Endothelial cell of umbilical vein (primary cell): ENCODE measurements around the gene CBX6. TPM values are rescaled to one million over a fixed set of nuclear protein-coding genes. Genes with fewer than 3 reads are reported as not detected.

Experiments
- BruUV-seq: library from RNA; stranded (reverse); fragments of 400-500 nt; replicated peaks from 2 replicates; lab custom pipeline; 2021; lab: Mats Ljungman, UMichigan
- CTCF ChIA-PET: fragments of 300-600, 350-600 bp; sonication (Branson Sonifier 250); formaldehyde crosslinking; loops from one replicate; lab custom pipeline; 2021; ENCODE audit warnings: antibody characterized with exemption, inconsistent platforms; lab: Charles Lee
- POLR2A ChIA-PET: fragments of 300-600, 350-600 bp; sonication (Branson Sonifier 250); formaldehyde crosslinking; loops from one replicate; lab custom pipeline; 2021; ENCODE audit warnings: antibody characterized with exemption, inconsistent platforms; lab: Charles Lee
- DNase-seq: peaks from one replicate; pipeline ENCODE4 v3.0.0-alpha.2; 2011; ENCODE audit warnings: low read depth, low spot score
- FAIRE-seq: peaks from 2 replicates; lab custom pipeline; 2011; peaks lifted over from hg19 to GRCh38; lab: Jason Lieb, UNC
- H2AFZ ChIP-seq: 2 replicates; pipeline ENCODE4 v1.6.0; 2012; ENCODE audit warnings: low read depth, low read length, control low read depth, inconsistent platforms
- H3K27ac ChIP-seq: 2 replicates; pipeline ENCODE4 v1.5.1; 2011; ENCODE audit warnings: low read depth, mild to moderate bottlenecking, control low read depth, low read length, moderate library complexity; ENCODE audit not compliant: insufficient read depth
- H3K27me3 ChIP-seq, 2 experiments: 2 replicates each; pipeline versions ENCODE4 v1.6.0 to v1.6.1; 2011; ENCODE audit warnings: low read length in 2 of 2, mixed read lengths in 1 of 2; ENCODE audit not compliant: control insufficient read depth in 2 of 2, insufficient read depth in 2 of 2
- H3K36me3 ChIP-seq, 2 experiments: 2 replicates in 1 of 2; 3 replicates in 1 of 2; pipeline ENCODE4 v1.5.1; 2011; ENCODE audit warnings: low read length in 2 of 2, mild to moderate bottlenecking in 1 of 2, moderate library complexity in 1 of 2; ENCODE audit not compliant: control insufficient read depth in 2 of 2, insufficient read depth in 2 of 2; ENCODE audit errors: extremely low read depth in 1 of 2
- H3K4me1 ChIP-seq: 3 replicates; pipeline ENCODE4 v1.5.1; 2011; ENCODE audit warnings: mild to moderate bottlenecking, low read length; ENCODE audit not compliant: control insufficient read depth, insufficient read depth; ENCODE audit errors: extremely low read depth
- H3K4me2 ChIP-seq: 2 replicates; pipeline ENCODE4 v1.6.1; 2011; ENCODE audit warnings: low read length, control low read depth, mixed read lengths; ENCODE audit not compliant: insufficient read depth
- H3K4me3 ChIP-seq, 3 experiments: fragments of 200-600 bp in 1 of 3; sonication (generic), shearing (Covaris generic) in 1 of 3; replicated peaks in 1 of 3; 2 replicates each; pipeline ENCODE4 v1.5.1; 2011 to 2016; ENCODE audit warnings: control low read depth in 3 of 3, low read length in 3 of 3, mild to moderate bottlenecking in 2 of 3, inconsistent platforms in 1 of 3, low read depth in 1 of 3, moderate library complexity in 1 of 3; ENCODE audit not compliant: insufficient read depth in 1 of 3
- H3K79me2 ChIP-seq: 2 replicates; pipeline ENCODE4 v1.6.0; 2012; ENCODE audit warnings: low read length, inconsistent platforms; ENCODE audit not compliant: control insufficient read depth, insufficient read depth
- H3K9ac ChIP-seq: replicated peaks from 2 replicates; pipeline ENCODE3; 2011; ENCODE audit warnings: low read length, control low read depth; ENCODE audit not compliant: insufficient read depth; ENCODE audit errors: extremely low read depth
- H3K9me1 ChIP-seq: replicated peaks from 3 replicates; pipeline ENCODE4 v1.6.0; 2011; ENCODE audit warnings: mild to moderate bottlenecking, low read length; ENCODE audit not compliant: control insufficient read depth, insufficient read depth; ENCODE audit errors: extremely low read depth
- H3K9me3 ChIP-seq: replicated peaks from 2 replicates; pipeline ENCODE4 v1.5.1; 2012; ENCODE audit warnings: low read length, inconsistent platforms; ENCODE audit not compliant: control insufficient read depth, insufficient read depth
- H4K20me1 ChIP-seq: replicated peaks from 2 replicates; pipeline ENCODE3; 2011; ENCODE audit warnings: mild to moderate bottlenecking, low read length; ENCODE audit not compliant: control insufficient read depth, insufficient read depth; ENCODE audit errors: extremely low read depth
- EZH2 ChIP-seq: IDR thresholded peaks from 2 replicates; pipeline ENCODE4 v1.6.1; 2012; ENCODE audit warnings: borderline replicate concordance, low read depth, mild to moderate bottlenecking, moderate library complexity, low read length, inconsistent platforms; ENCODE audit not compliant: severe bottlenecking
- FOS ChIP-seq: IDR thresholded peaks from 2 replicates; pipeline ENCODE4 v1.6.1; 2011; ENCODE audit warnings: mild to moderate bottlenecking, low read length, moderate library complexity, borderline replicate concordance; ENCODE audit not compliant: insufficient read depth
- GATA2 ChIP-seq: IDR thresholded peaks from 2 replicates; pipeline ENCODE4 v1.7.0; 2011; ENCODE audit warnings: low read depth, mild to moderate bottlenecking, moderate library complexity, mixed read lengths, low read length; ENCODE audit not compliant: insufficient read length, insufficient read depth
- JUN ChIP-seq: IDR thresholded peaks from 2 replicates; pipeline ENCODE4 v1.6.1; 2011; ENCODE audit warnings: borderline replicate concordance, low read depth; ENCODE audit not compliant: insufficient read length, insufficient read depth
- MYC ChIP-seq: IDR thresholded peaks from one replicate; pipeline ENCODE4 v1.6.1; 2011; ENCODE audit warnings: mild to moderate bottlenecking, low read depth, low read length
- POLR2A ChIP-seq: IDR thresholded peaks from 2 replicates; pipeline ENCODE4 v1.6.1; 2012; ENCODE audit warnings: low read depth, mild to moderate bottlenecking, control low read depth, low read length
- POLR2AphosphoS5 ChIP-seq: IDR thresholded peaks from 2 replicates; pipeline ENCODE4 v1.6.1; 2012; ENCODE audit warnings: low read depth, mild to moderate bottlenecking, control low read depth, low read length, moderate library complexity; ENCODE audit not compliant: insufficient read depth
- dilution Hi-C: fragments of 300-500 bp; cut with MboI; formaldehyde crosslinking; loops from one replicate; pipeline ENCODE4 v1.15.0; 2019; ENCODE audit warnings: low sequenced_read_pairs; ENCODE audit not compliant: extremely low pct_ligation_motif_present
- intact Hi-C: fragments of 100-400 bp; cut with micrococcal nuclease; formaldehyde crosslinking; loops from one replicate; pipeline ENCODE4 v1.10.0; 2022
- polyA plus RNA-seq, 4 experiments: library from polyadenylated mRNA; depleted of rRNA in 3 of 4; stranded (reverse) in 3 of 4; unstranded in 1 of 4; fragments of >200 nt; gene quantifications; 2 replicates each; pipeline versions ENCODE4 v1.2.1 to v1.2.3, GENCODE V29; 2011 to 2012; ENCODE audit warnings: missing spikeins in 1 of 4
- total RNA-seq: library from RNA; stranded (reverse); gene quantifications from 2 replicates; pipeline ENCODE4 v1.2.3, GENCODE V29; 2021
- TF ChIP-seq, protein P1 (sequence below): IDR thresholded peaks from 2 replicates; pipeline ENCODE4 v1.6.1; 2011; ENCODE audit not compliant: insufficient read depth, insufficient read length
- TF ChIP-seq, protein P2 (sequence below), 2 donors: IDR thresholded peaks; 1 replicate in 1 of 2; 2 replicates in 1 of 2; pipeline ENCODE4 v1.5.1; 2011; ENCODE audit warnings: low read length in 2 of 2, mild to moderate bottlenecking in 2 of 2, moderate library complexity in 2 of 2, control low read depth in 1 of 2, inconsistent platforms in 1 of 2, low read depth in 1 of 2; ENCODE audit not compliant: insufficient read depth in 1 of 2; ENCODE audit errors: extremely low read depth in 1 of 2

CBX6 gene
- total and polyA plus RNA-seq, 2 donors (not counting 3 experiments of a cell fraction or from before 2014, with no cell fraction given): 14.9 to 62.6 TPM

DNA sequence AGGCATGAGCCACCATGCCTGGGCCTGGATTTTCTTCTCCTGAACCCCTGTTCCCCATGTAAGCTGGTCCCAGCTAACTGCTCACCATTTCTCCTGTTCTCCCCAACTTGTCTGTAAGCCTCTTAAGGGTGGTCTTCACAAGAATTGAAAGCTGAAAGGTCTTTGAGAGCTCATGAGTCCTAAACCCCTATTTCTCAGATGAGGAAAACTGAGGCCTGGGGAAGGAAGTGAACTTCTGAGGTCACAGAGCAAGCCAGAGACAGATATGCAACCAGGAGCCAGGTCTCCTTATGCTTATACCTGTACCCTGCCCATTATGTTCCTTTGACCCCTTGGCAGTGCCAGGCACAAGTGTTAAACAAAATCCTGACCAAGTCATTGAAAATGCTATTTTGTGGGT lies 44.5 kb downstream of the CBX6 start:
- dilution Hi-C loops: no loop called here
- H3K9ac ChIP-seq: no peak overlapping the region
- H3K27ac ChIP-seq: no peak overlapping the region
- H3K9me1 ChIP-seq: no peaks in the 10 kb centered on the region
- no peak overlapping the region for H3K4me3 ChIP-seq
- ChIA-PET POLR2A (no interaction called here), CTCF (interaction anchor here (1.0 to 1.4 kb wide), 3 partner anchors 15 to 61 kb away, joined by 3 to 8 read pairs (median 4); no protein-coding TSS in a partner anchor)
- H3K9me3 ChIP-seq: no peaks in the 10 kb centered on the region
- H3K36me3 ChIP-seq: no peaks in the 10 kb centered on the region
- no peaks in the 10 kb centered on the region for H3K79me2 ChIP-seq
- intact Hi-C loops: no loop called here
- no peak overlapping the region for H3K4me2 ChIP-seq
- DNase-seq (no peak), FAIRE-seq (no peak)
- no peaks in the 10 kb centered on the region for H3K27me3 ChIP-seq
- H4K20me1 ChIP-seq: no peaks in the 10 kb centered on the region
- H2AFZ ChIP-seq: no peak overlapping the region
- TF ChIP-seq, protein P1, sequence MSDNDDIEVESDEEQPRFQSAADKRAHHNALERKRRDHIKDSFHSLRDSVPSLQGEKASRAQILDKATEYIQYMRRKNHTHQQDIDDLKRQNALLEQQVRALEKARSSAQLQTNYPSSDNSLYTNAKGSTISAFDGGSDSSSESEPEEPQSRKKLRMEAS: no peak
- no peak for TF ChIP-seq FOS
- TF ChIP-seq, protein P2, sequence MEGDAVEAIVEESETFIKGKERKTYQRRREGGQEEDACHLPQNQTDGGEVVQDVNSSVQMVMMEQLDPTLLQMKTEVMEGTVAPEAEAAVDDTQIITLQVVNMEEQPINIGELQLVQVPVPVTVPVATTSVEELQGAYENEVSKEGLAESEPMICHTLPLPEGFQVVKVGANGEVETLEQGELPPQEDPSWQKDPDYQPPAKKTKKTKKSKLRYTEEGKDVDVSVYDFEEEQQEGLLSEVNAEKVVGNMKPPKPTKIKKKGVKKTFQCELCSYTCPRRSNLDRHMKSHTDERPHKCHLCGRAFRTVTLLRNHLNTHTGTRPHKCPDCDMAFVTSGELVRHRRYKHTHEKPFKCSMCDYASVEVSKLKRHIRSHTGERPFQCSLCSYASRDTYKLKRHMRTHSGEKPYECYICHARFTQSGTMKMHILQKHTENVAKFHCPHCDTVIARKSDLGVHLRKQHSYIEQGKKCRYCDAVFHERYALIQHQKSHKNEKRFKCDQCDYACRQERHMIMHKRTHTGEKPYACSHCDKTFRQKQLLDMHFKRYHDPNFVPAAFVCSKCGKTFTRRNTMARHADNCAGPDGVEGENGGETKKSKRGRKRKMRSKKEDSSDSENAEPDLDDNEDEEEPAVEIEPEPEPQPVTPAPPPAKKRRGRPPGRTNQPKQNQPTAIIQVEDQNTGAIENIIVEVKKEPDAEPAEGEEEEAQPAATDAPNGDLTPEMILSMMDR (IDR thresholded peaks at IDR 0.05; ENCODE audit: extremely low read depth in 1 of 2, insufficient read depth in 1 of 2, low read depth in 1 of 2, low read length in 2 of 2): no peak
- no peak for TF ChIP-seq POLR2A
- no peak for TF ChIP-seq GATA2
- no peak for TF ChIP-seq JUN
- TF ChIP-seq POLR2AphosphoS5: no peak
- no peak for TF ChIP-seq EZH2
- no peak for TF ChIP-seq MYC
- no TSS peak for BruUV-seq
- no peaks in the 10 kb centered on the region for H3K4me1 ChIP-seq
